Vagina (tissue), 2 donors: ENCODE results near the gene RALGPS2. TPM values are rescaled to one million over a fixed set of nuclear protein-coding genes. Genes with fewer than 3 reads are reported as not detected.

Experiments used
- DNase-seq, 2 donors: peaks; one replicate each; pipeline ENCODE4 v3.0.0-alpha.2; 2017; ENCODE audit errors: extremely low spot score in 2 of 2
- H3K27ac ChIP-seq: fragments of 200-600 bp; sonication (generic); one replicate; pipeline ENCODE4 v1.5.1; 2019
- H3K27me3 ChIP-seq: fragments of 200-600 bp; sonication (generic); one replicate; pipeline ENCODE4 v1.5.1; 2019
- H3K36me3 ChIP-seq, 2 donors: fragments of 200-600 bp; sonication (generic); one replicate each; pipeline ENCODE4 v1.5.1; 2017 to 2019
- H3K4me1 ChIP-seq: fragments of 200-600 bp; sonication (generic); one replicate; pipeline ENCODE4 v1.5.1; 2019
- H3K4me3 ChIP-seq, 2 donors: fragments of 200-600 bp; sonication (generic); 1 replicate in 1 of 2; 2 replicates in 1 of 2; pipeline ENCODE4 v1.5.1; 2016 to 2019
- H3K9me3 ChIP-seq: fragments of 200-600 bp; sonication (generic); one replicate; pipeline ENCODE4 v1.5.1; 2019
- POLR2A ChIP-seq, 2 donors: fragments of 450-650 bp; IDR thresholded peaks; one replicate each; pipeline ENCODE4 v1.6.1; 2017; ENCODE audit warnings: antibody characterized with exemption in 2 of 2, mild to moderate bottlenecking in 2 of 2, moderate library complexity in 2 of 2
- POLR2AphosphoS5 ChIP-seq, 2 donors: sonication (generic); formaldehyde crosslinking; IDR thresholded peaks; one replicate each; pipeline ENCODE4 v1.9.0; 2017; ENCODE audit warnings: antibody characterized with exemption in 2 of 2, mild to moderate bottlenecking in 2 of 2, low read depth in 1 of 2; ENCODE audit not compliant: insufficient read depth in 1 of 2
- intact Hi-C: fragments of 100-400 bp; cut with DNase I; formaldehyde crosslinking; loops from one replicate; pipeline ENCODE4 v1.15.1; 2023
- total RNA-seq: library from RNA; depleted of rRNA; stranded (reverse); fragments of >200 nt; gene quantifications from one replicate; pipeline ENCODE4 v1.2.3, GENCODE V29; 2016
- TF ChIP-seq, protein P1 (sequence below), 3 experiments: fragments of 450-650 bp in 2 of 3; fragments of 200-600 bp in 1 of 3; sonication (generic) in 1 of 3; IDR thresholded peaks; one replicate each; pipeline ENCODE4 v1.5.1; 2017 to 2019; ENCODE audit warnings: antibody characterized with exemption in 3 of 3, mild to moderate bottlenecking in 2 of 3, moderate library complexity in 2 of 3

The RALGPS2 gene
- total RNA-seq, 1 donor from 2014 or later: 20.4 TPM

GRCh38 chr1:178683291-178683690 is 41.8 kb upstream of the RALGPS2 start:
- intact Hi-C loops: no loop called here
- H3K4me3 ChIP-seq: no peak overlapping the region

DNA sequence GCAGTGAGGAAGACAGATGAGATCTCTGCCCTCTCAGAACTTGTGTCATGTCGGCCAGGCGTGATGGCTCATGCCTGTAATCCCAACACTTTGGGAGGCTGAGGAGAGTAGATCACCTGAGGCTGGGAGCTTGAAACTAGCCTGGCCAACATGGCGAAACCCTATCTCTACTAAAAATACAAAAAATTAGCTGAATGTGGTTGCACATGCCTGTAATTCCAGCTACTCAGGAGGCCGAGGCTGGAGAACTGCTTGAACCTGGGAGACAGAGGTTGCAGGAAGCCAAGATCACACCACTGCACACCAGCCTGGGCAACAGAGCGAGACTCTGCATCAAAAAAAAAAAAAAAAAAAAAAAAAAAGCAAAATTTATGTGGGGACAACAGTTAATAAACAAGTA is 40.9 kb upstream of the RALGPS2 start:
- intact Hi-C loops: no loop called here
- TF ChIP-seq, protein P1, sequence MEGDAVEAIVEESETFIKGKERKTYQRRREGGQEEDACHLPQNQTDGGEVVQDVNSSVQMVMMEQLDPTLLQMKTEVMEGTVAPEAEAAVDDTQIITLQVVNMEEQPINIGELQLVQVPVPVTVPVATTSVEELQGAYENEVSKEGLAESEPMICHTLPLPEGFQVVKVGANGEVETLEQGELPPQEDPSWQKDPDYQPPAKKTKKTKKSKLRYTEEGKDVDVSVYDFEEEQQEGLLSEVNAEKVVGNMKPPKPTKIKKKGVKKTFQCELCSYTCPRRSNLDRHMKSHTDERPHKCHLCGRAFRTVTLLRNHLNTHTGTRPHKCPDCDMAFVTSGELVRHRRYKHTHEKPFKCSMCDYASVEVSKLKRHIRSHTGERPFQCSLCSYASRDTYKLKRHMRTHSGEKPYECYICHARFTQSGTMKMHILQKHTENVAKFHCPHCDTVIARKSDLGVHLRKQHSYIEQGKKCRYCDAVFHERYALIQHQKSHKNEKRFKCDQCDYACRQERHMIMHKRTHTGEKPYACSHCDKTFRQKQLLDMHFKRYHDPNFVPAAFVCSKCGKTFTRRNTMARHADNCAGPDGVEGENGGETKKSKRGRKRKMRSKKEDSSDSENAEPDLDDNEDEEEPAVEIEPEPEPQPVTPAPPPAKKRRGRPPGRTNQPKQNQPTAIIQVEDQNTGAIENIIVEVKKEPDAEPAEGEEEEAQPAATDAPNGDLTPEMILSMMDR (IDR thresholded peaks at IDR 0.05): no peak
- no peak for TF ChIP-seq POLR2A (IDR thresholded peaks at IDR 0.05)
- no peak for TF ChIP-seq POLR2AphosphoS5 (IDR thresholded peaks at IDR 0.05; ENCODE audit: insufficient read depth in 1 of 2, low read depth in 1 of 2)
- H3K27ac ChIP-seq: no peak overlapping the region

More at GRCh38 chr1:178683291-178683690, 41.8 kb upstream of the RALGPS2 start:
- no peaks in the 10 kb centered on the region for H3K36me3 ChIP-seq
- DNase-seq: no peak
- no peaks in the 10 kb centered on the region for H3K9me3 ChIP-seq
- H3K4me1 ChIP-seq: no peaks in the 10 kb centered on the region
- TF ChIP-seq, protein P1 (IDR thresholded peaks at IDR 0.05): no peak
- TF ChIP-seq POLR2AphosphoS5 (IDR thresholded peaks at IDR 0.05; ENCODE audit: insufficient read depth in 1 of 2, low read depth in 1 of 2) (no peak), POLR2A (IDR thresholded peaks at IDR 0.05) (no peak)
- H3K27ac ChIP-seq: no peak overlapping the region
- H3K27me3 ChIP-seq: no peaks in the 10 kb centered on the region

GRCh38 chr1:178684542-178685000 is 40.5 kb upstream of the RALGPS2 start:
- no peak for DNase-seq
- H3K4me3 ChIP-seq: no peak overlapping the region
- intact Hi-C loops: no loop called here
- no peaks in the 10 kb centered on the region for H3K4me1 ChIP-seq
- H3K36me3 ChIP-seq: no peaks in the 10 kb centered on the region
- no peaks in the 10 kb centered on the region for H3K9me3 ChIP-seq
- no peak overlapping the region for H3K27ac ChIP-seq
- TF ChIP-seq POLR2AphosphoS5 (IDR thresholded peaks at IDR 0.05; ENCODE audit: insufficient read depth in 1 of 2, low read depth in 1 of 2): no peak
- TF ChIP-seq, protein P1 (IDR thresholded peaks at IDR 0.05): no peak
- no peaks in the 10 kb centered on the region for H3K27me3 ChIP-seq

More for the DNA sequence above, 40.9 kb upstream of the RALGPS2 start:
- Histone ChIP-seq H3K4me3 (no peak overlapping the region), H3K9me3 (no peaks in the 10 kb centered on the region), H3K27me3 (no peaks in the 10 kb centered on the region), H3K4me1 (no peaks in the 10 kb centered on the region), H3K36me3 (no peaks in the 10 kb centered on the region)
- DNase-seq: no peak

GRCh38 chr1:178686407-178686806 is 38.6 kb upstream of the RALGPS2 start:
- no peaks in the 10 kb centered on the region for H3K4me1 ChIP-seq
- no peaks in the 10 kb centered on the region for H3K9me3 ChIP-seq
- no peak overlapping the region for H3K27ac ChIP-seq
- DNase-seq: no peak
- no peaks in the 10 kb centered on the region for H3K27me3 ChIP-seq
- no peak overlapping the region for H3K4me3 ChIP-seq
- no peaks in the 10 kb centered on the region for H3K36me3 ChIP-seq
- intact Hi-C loops: no loop called here
- TF ChIP-seq POLR2AphosphoS5 (IDR thresholded peaks at IDR 0.05; ENCODE audit: insufficient read depth in 1 of 2, low read depth in 1 of 2): no peak
- TF ChIP-seq POLR2A (IDR thresholded peaks at IDR 0.05): no peak
- TF ChIP-seq, protein P1 (IDR thresholded peaks at IDR 0.05): no peak

- Histone ChIP-seq H3K27ac (no peak overlapping the region), H3K36me3 (no peaks in the 10 kb centered on the region), H3K9me3 (no peaks in the 10 kb centered on the region), H3K27me3 (no peaks in the 10 kb centered on the region), H3K4me3 (no peak overlapping the region), H3K4me1 (no peaks in the 10 kb centered on the region)
- intact Hi-C loops: no loop called here
- no peak for DNase-seq
- TF ChIP-seq, protein P1 (IDR thresholded peaks at IDR 0.05): no peak
- TF ChIP-seq POLR2A (IDR thresholded peaks at IDR 0.05): no peak
- TF ChIP-seq POLR2AphosphoS5 (IDR thresholded peaks at IDR 0.05; ENCODE audit: insufficient read depth in 1 of 2, low read depth in 1 of 2): no peak
Observed at GRCh38 chr1:178688244-178688643, 36.8 kb upstream of the RALGPS2 start.
